Sigmoid colon (tissue), 7 donors: ENCODE results near the gene PRKAR2B. TPM values are rescaled to one million over a fixed set of nuclear protein-coding genes. Genes with fewer than 3 reads are reported as not detected.

Experiments
- DNase-seq: peaks from one replicate; pipeline ENCODE4 v3.0.0-alpha.2; 2019
- H3K27ac ChIP-seq, 4 donors: fragments of 200-600 bp; sonication (generic); one replicate each; pipeline ENCODE4 v1.5.1; 2016 to 2019; ENCODE audit warnings: mild to moderate bottlenecking in 1 of 4
- H3K27me3 ChIP-seq, 3 donors: fragments of 200-600 bp; sonication (generic); one replicate each; pipeline ENCODE4 v1.5.1; 2019; ENCODE audit warnings: mild to moderate bottlenecking in 1 of 3
- H3K36me3 ChIP-seq, 4 donors: fragments of 200-600 bp; sonication (generic); one replicate each; pipeline ENCODE4 v1.5.1; 2016 to 2019
- H3K4me1 ChIP-seq, 4 donors: fragments of 200-600 bp; sonication (generic); one replicate each; pipeline ENCODE4 v1.5.1; 2017 to 2019
- H3K4me3 ChIP-seq, 4 donors: fragments of 200-600 bp; sonication (generic); one replicate each; pipeline ENCODE4 v1.5.1; 2017 to 2019; ENCODE audit warnings: mild to moderate bottlenecking in 2 of 4, moderate library complexity in 1 of 4
- H3K9me3 ChIP-seq, 4 donors: fragments of 200-600 bp in 3 of 4; sonication (generic) in 3 of 4; one replicate each; pipeline versions ENCODE4 v1.5.1 to v1.6.1; 2013 to 2019
- EP300 ChIP-seq, 4 donors: sonication (generic); formaldehyde crosslinking; IDR thresholded peaks; one replicate each; pipeline ENCODE4 v1.6.1; 2017; ENCODE audit warnings: antibody characterized with exemption in 4 of 4
- POLR2A ChIP-seq, 2 donors: fragments of 450-650 bp; IDR thresholded peaks; one replicate each; pipeline ENCODE4 v1.6.1; 2016; ENCODE audit warnings: antibody characterized with exemption in 2 of 2, mild to moderate bottlenecking in 2 of 2, moderate library complexity in 2 of 2
- POLR2AphosphoS5 ChIP-seq, 4 donors: sonication (generic); formaldehyde crosslinking; IDR thresholded peaks; one replicate each; pipeline ENCODE4 v1.6.1; 2017; ENCODE audit warnings: antibody characterized with exemption in 4 of 4
- WGBS, 2 donors: extraction: QIAGEN DNeasy Blood & Tissue Kit; methylation state at CpG; one replicate each; pipeline ENCODE4 v1.1.7; 2013; 5-methylcytosine and 5-hydroxymethylcytosine counted together
- intact Hi-C: fragments of 100-400 bp; cut with DNase I; formaldehyde crosslinking; loops from one replicate; pipeline ENCODE4 v1.15.1; 2023
- polyA plus RNA-seq, 3 donors: library from polyadenylated mRNA; stranded (reverse); fragments of 200-250 nt; gene quantifications; one replicate each; pipeline ENCODE4 v1.2.3, GENCODE V29; 2013
- total RNA-seq, 4 donors: library from RNA; depleted of rRNA; stranded (reverse); fragments of >200 nt; gene quantifications; one replicate each; pipeline ENCODE4 v1.1.0, GENCODE V29; 2016
- TF ChIP-seq, protein P1 (sequence below), 4 experiments: fragments of 450-650 bp in 3 of 4; fragments of 200-600 bp in 1 of 4; IDR thresholded peaks; one replicate each; pipeline ENCODE4 v1.5.1; 2016 to 2019; ENCODE audit warnings: antibody characterized with exemption in 4 of 4, mild to moderate bottlenecking in 3 of 4, moderate library complexity in 2 of 4
- donor health status: healthy with polysubstance abuse.
- donor health status: Bipolar disorder and iron deficiency.
- donor health status: healthy.

PRKAR2B gene
- total and polyA plus RNA-seq, 7 donors, result 8.1 to 40.0 (median 20.2) TPM

GRCh38 chr7:107170051-107170915 is 125.8 kb downstream of the PRKAR2B start:
- H3K36me3 ChIP-seq, result no peaks in the 10 kb centered on the region
- H3K4me1 ChIP-seq, result peaks cover 0 to 58% (median 45%) of the 10 kb centered on the region in 4 donors
- WGBS, 2 donors, result 9% methylated on average over 13 of the region's 13 CpGs
- intact Hi-C loops, result no loop called here
- no peak for DNase-seq
- peak overlapping the region; percentile 89 to 99 (median 95) for H3K4me3 ChIP-seq
- peak overlapping the region; percentile 94 to 100 (median 96) for H3K27ac ChIP-seq
- TF ChIP-seq POLR2AphosphoS5 (IDR thresholded peaks at IDR 0.05) (no peak), EP300 (IDR thresholded peaks at IDR 0.05) (no peak), POLR2A (IDR thresholded peaks at IDR 0.05) (no peak)
- TF ChIP-seq, protein P1, sequence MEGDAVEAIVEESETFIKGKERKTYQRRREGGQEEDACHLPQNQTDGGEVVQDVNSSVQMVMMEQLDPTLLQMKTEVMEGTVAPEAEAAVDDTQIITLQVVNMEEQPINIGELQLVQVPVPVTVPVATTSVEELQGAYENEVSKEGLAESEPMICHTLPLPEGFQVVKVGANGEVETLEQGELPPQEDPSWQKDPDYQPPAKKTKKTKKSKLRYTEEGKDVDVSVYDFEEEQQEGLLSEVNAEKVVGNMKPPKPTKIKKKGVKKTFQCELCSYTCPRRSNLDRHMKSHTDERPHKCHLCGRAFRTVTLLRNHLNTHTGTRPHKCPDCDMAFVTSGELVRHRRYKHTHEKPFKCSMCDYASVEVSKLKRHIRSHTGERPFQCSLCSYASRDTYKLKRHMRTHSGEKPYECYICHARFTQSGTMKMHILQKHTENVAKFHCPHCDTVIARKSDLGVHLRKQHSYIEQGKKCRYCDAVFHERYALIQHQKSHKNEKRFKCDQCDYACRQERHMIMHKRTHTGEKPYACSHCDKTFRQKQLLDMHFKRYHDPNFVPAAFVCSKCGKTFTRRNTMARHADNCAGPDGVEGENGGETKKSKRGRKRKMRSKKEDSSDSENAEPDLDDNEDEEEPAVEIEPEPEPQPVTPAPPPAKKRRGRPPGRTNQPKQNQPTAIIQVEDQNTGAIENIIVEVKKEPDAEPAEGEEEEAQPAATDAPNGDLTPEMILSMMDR (IDR thresholded peaks at IDR 0.05), result no peak
- H3K27me3 ChIP-seq, result no peaks in the 10 kb centered on the region
- no peaks in the 10 kb centered on the region for H3K9me3 ChIP-seq

- Histone ChIP-seq H3K27ac (peak overlapping the region; percentile 20 to 50 (median 30)), H3K9me3 (no peaks in the 10 kb centered on the region), H3K4me3 (no peak overlapping the region), H3K4me1 (peaks cover 0 to 66% (median 52%) of the 10 kb centered on the region in 4 donors), H3K36me3 (no peaks in the 10 kb centered on the region), H3K27me3 (no peaks in the 10 kb centered on the region)
- peak; percentile 46 for DNase-seq
- TF ChIP-seq POLR2A (IDR thresholded peaks at IDR 0.05), result no peak
- no peak for TF ChIP-seq POLR2AphosphoS5 (IDR thresholded peaks at IDR 0.05)
- TF ChIP-seq, protein P1 (IDR thresholded peaks at IDR 0.05), result no peak
- no peak for TF ChIP-seq EP300 (IDR thresholded peaks at IDR 0.05)
- 92 to 93% methylated on average over 12 of the region's 12 CpGs for WGBS, 2 donors
- intact Hi-C loops, result no loop called here
Measured at GRCh38 chr7:107171496-107171895, 127.0 kb downstream of the PRKAR2B start.

- 58 to 73% methylated on average over 4 of the region's 4 CpGs for WGBS, 2 donors
- H3K9me3 ChIP-seq, result no peaks in the 10 kb centered on the region
- no peak for TF ChIP-seq POLR2A (IDR thresholded peaks at IDR 0.05)
- TF ChIP-seq, protein P1 (IDR thresholded peaks at IDR 0.05), result no peak
- no peak for TF ChIP-seq EP300 (IDR thresholded peaks at IDR 0.05)
- no peak for TF ChIP-seq POLR2AphosphoS5 (IDR thresholded peaks at IDR 0.05)
- H3K4me3 ChIP-seq, result no peak overlapping the region
- peak overlapping the region in 1 of 4 donors; percentile 50 for H3K27ac ChIP-seq
- DNase-seq, result no peak
- no peaks in the 10 kb centered on the region for H3K36me3 ChIP-seq
- intact Hi-C loops, result no loop called here
- H3K4me1 ChIP-seq, result peaks cover 0 to 68% (median 58%) of the 10 kb centered on the region in 4 donors
- H3K27me3 ChIP-seq, result no peaks in the 10 kb centered on the region
Measured at GRCh38 chr7:107172276-107173032, 127.9 kb downstream of the PRKAR2B start.

DNA sequence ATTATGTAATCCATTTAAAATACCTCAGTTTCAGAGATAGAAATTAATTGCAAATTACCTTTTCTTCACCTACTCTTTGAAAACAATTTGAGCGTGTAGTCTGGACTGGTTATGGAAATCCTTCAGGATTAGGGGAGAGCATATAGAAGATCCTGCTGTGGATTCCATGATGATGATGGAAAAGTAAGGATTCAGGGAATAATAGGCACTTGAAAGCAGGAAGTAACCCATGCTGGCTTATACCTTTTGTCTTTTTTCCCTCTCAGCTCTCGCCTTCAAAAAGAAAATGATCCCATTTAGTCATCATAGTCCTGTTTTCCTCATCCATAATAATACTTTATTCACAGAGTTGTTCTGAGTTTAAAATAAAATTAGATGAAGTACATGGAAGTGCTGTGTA is 128.7 kb downstream of the PRKAR2B start:
- 87 to 89% methylated on average over 2 of the region's 2 CpGs for WGBS, 2 donors
- no peak for DNase-seq
- Histone ChIP-seq H3K27me3 (no peaks in the 10 kb centered on the region), H3K4me1 (peaks cover 0 to 76% (median 63%) of the 10 kb centered on the region in 4 donors), H3K36me3 (no peaks in the 10 kb centered on the region), H3K9me3 (no peaks in the 10 kb centered on the region), H3K27ac (no peak overlapping the region), H3K4me3 (no peak overlapping the region)
- intact Hi-C loops, result no loop called here
- TF ChIP-seq EP300 (IDR thresholded peaks at IDR 0.05) (no peak), POLR2AphosphoS5 (IDR thresholded peaks at IDR 0.05) (no peak), POLR2A (IDR thresholded peaks at IDR 0.05) (no peak)
- TF ChIP-seq, protein P1 (IDR thresholded peaks at IDR 0.05), result no peak
